KMS-11 (cell line): ENCODE data around the gene ATP1A2.
A peak's percentile ranks its signal among the peaks of the same experiment; 100 is the strongest.

ENCODE experiments used
- H2AFZ ChIP-seq: fragments of 200-600 bp; sonication (generic); 2 replicates; pipeline ENCODE4 v1.6.1; 2016; ENCODE audit warnings: antibody characterized with exemption, mixed run types, low read depth
- H3K27ac ChIP-seq: fragments of 200-600 bp; sonication (generic); 2 replicates; pipeline ENCODE4 v1.6.1; 2016; ENCODE audit warnings: mild to moderate bottlenecking, mixed run types
- H3K27me3 ChIP-seq: fragments of 200-600 bp; sonication (generic); 2 replicates; pipeline ENCODE4 v1.6.1; 2017; ENCODE audit warnings: mild to moderate bottlenecking, low read depth, mixed run types, moderate library complexity; ENCODE audit not compliant: insufficient read depth
- H3K36me3 ChIP-seq: fragments of 200-600 bp; sonication (generic); 2 replicates; pipeline ENCODE4 v1.6.1; 2017; ENCODE audit warnings: mild to moderate bottlenecking, mixed run types; ENCODE audit not compliant: insufficient read depth
- H3K4me1 ChIP-seq: fragments of 200-600 bp; sonication (generic); 2 replicates; pipeline ENCODE4 v1.6.1; 2016; ENCODE audit warnings: mild to moderate bottlenecking, low read depth, mixed run types; ENCODE audit not compliant: poor library complexity, severe bottlenecking
- H3K4me2 ChIP-seq: fragments of 200-600 bp; sonication (generic); 2 replicates; pipeline ENCODE4 v1.7.0; 2016; ENCODE audit warnings: mild to moderate bottlenecking, mixed run types
- H3K4me3 ChIP-seq: fragments of 200-600 bp; sonication (generic); IDR thresholded peaks from 2 replicates; pipeline ENCODE4 v1.6.1; 2017; ENCODE audit warnings: low read depth, low read length, mixed read lengths; ENCODE audit not compliant: insufficient read depth
- H3K79me2 ChIP-seq: fragments of 200-600 bp; sonication (generic); 2 replicates; pipeline ENCODE4 v1.6.1; 2016; ENCODE audit warnings: low read depth, mixed run types; ENCODE audit not compliant: insufficient read depth
- H3K9ac ChIP-seq: fragments of 200-600 bp; sonication (generic); 2 replicates; pipeline ENCODE4 v1.6.1; 2016; ENCODE audit warnings: mild to moderate bottlenecking, mixed run types
- H4K20me1 ChIP-seq: fragments of 200-600 bp; sonication (generic); 2 replicates; pipeline ENCODE4 v1.6.1; 2016; ENCODE audit warnings: mild to moderate bottlenecking, mixed run types; ENCODE audit not compliant: insufficient read depth
- TF ChIP-seq, protein P1 (sequence below): fragments of 200-600 bp; sonication (generic); conservative IDR thresholded peaks from 2 replicates; pipeline ENCODE4 v1.6.1; 2017; ENCODE audit warnings: low read depth, mild to moderate bottlenecking, antibody characterized with exemption, low read length, moderate library complexity, mixed read lengths

Gene ATP1A2

GRCh38 chr1:160189649-160190625 is 74.4 kb downstream of the ATP1A2 start, which contains the start of gene CASQ1:
TSS of gene CASQ1 (plus strand) at chr1:160190575. CDS start at chr1:160190752, 177 bp downstream.
- Histone ChIP-seq H3K36me3 (no peaks in the 10 kb centered on the region), H3K27ac (no peak within 1 kb of the TSS), H4K20me1 (no peaks in the 10 kb centered on the region), H3K27me3 (no peaks in the 10 kb centered on the region), H2AFZ (no peak within 1 kb of the TSS), H3K4me2 (no peak within 1 kb of the TSS), H3K4me3 (no peak within 1 kb of the TSS), H3K9ac (no peak within 1 kb of the TSS), H3K79me2 (no peaks in the 10 kb centered on the region), H3K4me1 (peaks cover 13% of the 10 kb centered on the region)
- TF ChIP-seq, protein P1, sequence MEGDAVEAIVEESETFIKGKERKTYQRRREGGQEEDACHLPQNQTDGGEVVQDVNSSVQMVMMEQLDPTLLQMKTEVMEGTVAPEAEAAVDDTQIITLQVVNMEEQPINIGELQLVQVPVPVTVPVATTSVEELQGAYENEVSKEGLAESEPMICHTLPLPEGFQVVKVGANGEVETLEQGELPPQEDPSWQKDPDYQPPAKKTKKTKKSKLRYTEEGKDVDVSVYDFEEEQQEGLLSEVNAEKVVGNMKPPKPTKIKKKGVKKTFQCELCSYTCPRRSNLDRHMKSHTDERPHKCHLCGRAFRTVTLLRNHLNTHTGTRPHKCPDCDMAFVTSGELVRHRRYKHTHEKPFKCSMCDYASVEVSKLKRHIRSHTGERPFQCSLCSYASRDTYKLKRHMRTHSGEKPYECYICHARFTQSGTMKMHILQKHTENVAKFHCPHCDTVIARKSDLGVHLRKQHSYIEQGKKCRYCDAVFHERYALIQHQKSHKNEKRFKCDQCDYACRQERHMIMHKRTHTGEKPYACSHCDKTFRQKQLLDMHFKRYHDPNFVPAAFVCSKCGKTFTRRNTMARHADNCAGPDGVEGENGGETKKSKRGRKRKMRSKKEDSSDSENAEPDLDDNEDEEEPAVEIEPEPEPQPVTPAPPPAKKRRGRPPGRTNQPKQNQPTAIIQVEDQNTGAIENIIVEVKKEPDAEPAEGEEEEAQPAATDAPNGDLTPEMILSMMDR = no peak

DNA sequence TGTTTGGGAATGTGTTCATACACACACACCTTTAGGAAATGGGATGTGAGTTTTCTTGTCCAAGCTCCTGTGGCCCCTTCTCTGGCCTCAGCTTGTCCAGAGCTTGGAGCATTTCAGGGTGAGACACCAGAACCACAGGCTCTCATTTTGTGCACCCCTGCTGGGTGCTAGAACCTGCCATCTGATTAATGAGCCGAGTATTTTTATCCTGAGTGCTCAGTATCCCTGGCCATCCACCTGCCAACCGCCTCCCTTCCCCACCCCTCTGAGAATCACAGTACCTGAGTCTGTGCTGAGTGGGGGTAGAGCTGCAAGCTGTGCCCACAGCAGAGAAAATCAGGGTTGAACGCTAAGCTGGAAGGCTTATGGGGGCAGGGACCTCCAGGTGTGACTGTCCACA is 76.2 kb downstream of the ATP1A2 start:
- H3K9ac ChIP-seq = no peak overlapping the region
- no peaks in the 10 kb centered on the region for H3K36me3 ChIP-seq
- no peaks in the 10 kb centered on the region for H3K27me3 ChIP-seq
- H4K20me1 ChIP-seq = no peaks in the 10 kb centered on the region
- H3K79me2 ChIP-seq = no peaks in the 10 kb centered on the region
- no peak overlapping the region for H2AFZ ChIP-seq
- TF ChIP-seq, protein P1 = no peak
- no peak overlapping the region for H3K4me3 ChIP-seq
- H3K4me1 ChIP-seq = peaks cover 31% of the 10 kb centered on the region
- no peak overlapping the region for H3K4me2 ChIP-seq
- H3K27ac ChIP-seq = no peak overlapping the region

DNA sequence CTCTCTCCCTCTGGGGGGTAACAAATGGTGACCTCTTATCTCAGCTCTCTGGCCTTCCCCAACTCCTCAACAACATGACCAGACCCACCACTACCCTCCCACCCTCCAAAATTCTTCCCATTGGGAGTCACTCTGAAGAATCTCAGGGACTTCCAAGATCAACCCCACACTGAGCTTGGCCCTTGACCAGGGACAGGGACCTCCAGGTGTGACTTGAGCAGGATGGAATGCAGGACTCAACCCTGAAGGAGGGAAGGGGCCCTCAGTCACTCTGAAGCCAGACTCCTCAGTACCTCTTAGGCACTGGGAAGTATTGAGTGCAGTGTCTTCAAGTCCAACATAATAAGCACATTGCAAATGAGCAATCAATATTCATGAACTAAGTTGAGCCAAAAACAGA is 76.7 kb downstream of the ATP1A2 start:
- TF ChIP-seq, protein P1 = no peak
- Histone ChIP-seq H4K20me1 (no peaks in the 10 kb centered on the region), H3K4me1 (peaks cover 36% of the 10 kb centered on the region), H2AFZ (peak overlapping the region; percentile 66; the same call in 1 of the 2 replicates), H3K4me3 (no peak overlapping the region), H3K9ac (no peak overlapping the region), H3K79me2 (no peaks in the 10 kb centered on the region), H3K36me3 (no peaks in the 10 kb centered on the region), H3K27ac (no peak overlapping the region), H3K4me2 (no peak overlapping the region), H3K27me3 (no peaks in the 10 kb centered on the region)
